Subcutaneous abdominal adipose tissue (tissue), 5 donors: ENCODE measurements around the gene FUT2.
A peak's percentile ranks its signal among the peaks of the same experiment; 100 is the strongest.

ENCODE experiments used
- H3K27ac ChIP-seq: one replicate; pipeline ENCODE4 v1.7.0; 2013; ENCODE audit warnings: low read depth, mild to moderate bottlenecking, inconsistent platforms, low read length, moderate library complexity
- H3K27me3 ChIP-seq, 5 donors: one replicate each; pipeline ENCODE4 v1.7.0; 2013; ENCODE audit warnings: low read length in 5 of 5, inconsistent platforms in 1 of 5; ENCODE audit not compliant: control insufficient read depth in 5 of 5, insufficient read depth in 4 of 5
- H3K36me3 ChIP-seq, 5 donors: one replicate each; pipeline ENCODE4 v1.7.0; 2013; ENCODE audit warnings: low read length in 5 of 5; ENCODE audit not compliant: control insufficient read depth in 5 of 5, insufficient read depth in 5 of 5
- H3K4me1 ChIP-seq, 5 donors: one replicate each; pipeline ENCODE4 v1.7.0; 2013; ENCODE audit warnings: low read length in 5 of 5, mild to moderate bottlenecking in 3 of 5, moderate library complexity in 1 of 5; ENCODE audit not compliant: control insufficient read depth in 5 of 5, insufficient read depth in 5 of 5
- H3K4me3 ChIP-seq, 5 donors: one replicate each; pipeline ENCODE4 v1.7.0; 2013; ENCODE audit warnings: low read length in 5 of 5, low read depth in 1 of 5
- H3K9ac ChIP-seq, 5 donors: one replicate each; pipeline ENCODE4 v1.7.0; 2013; ENCODE audit warnings: low read length in 5 of 5, mild to moderate bottlenecking in 4 of 5, moderate library complexity in 3 of 5
- H3K9me3 ChIP-seq, 5 donors: one replicate each; pipeline ENCODE4 v1.7.0; 2013; ENCODE audit warnings: low read length in 5 of 5; ENCODE audit not compliant: control insufficient read depth in 5 of 5
- donor health status: healthy.
- donor health status: healthy.
- donor health status: healthy.
- donor health status: healthy.
- donor health status: healthy.

FUT2 gene

DNA sequence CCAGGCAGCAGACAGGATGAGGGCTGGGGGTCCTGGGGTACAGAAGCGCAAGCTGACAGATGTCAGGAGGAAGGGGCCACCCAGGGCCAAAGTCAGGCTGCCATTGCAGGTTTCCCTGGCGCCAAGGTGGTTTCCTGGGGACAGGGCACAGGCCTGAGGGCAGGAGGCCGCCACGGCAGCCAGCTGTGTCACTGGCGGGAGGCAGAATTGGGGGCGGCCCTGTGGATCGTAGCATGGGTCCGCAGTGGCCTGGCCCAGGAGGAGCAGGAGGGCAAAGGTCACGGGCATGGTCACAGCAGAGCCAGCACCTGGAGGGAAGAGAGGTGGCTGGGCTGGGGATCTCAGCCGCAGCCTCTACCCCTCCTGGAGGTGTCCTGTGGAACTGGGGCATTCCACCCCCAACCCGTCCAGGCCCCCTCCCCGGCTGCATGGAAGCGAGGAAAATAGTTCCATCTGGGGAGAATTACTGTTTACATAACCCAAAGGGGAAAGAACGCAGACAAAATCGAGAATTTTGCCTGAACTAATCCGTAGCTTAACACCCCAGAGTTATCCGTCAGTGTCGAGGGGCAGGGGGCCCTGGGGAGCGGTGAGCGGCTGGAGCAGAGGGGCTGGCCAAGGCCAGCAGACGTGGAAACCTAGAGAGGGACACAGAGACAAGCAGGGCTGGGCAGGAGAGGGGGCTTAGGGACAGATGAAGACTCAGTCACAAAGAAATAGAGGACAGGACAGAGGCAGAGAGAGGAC, 24.9 kb upstream of the FUT2 start:
- H3K9me3 ChIP-seq, result no peaks in the 10 kb centered on the region

DNA sequence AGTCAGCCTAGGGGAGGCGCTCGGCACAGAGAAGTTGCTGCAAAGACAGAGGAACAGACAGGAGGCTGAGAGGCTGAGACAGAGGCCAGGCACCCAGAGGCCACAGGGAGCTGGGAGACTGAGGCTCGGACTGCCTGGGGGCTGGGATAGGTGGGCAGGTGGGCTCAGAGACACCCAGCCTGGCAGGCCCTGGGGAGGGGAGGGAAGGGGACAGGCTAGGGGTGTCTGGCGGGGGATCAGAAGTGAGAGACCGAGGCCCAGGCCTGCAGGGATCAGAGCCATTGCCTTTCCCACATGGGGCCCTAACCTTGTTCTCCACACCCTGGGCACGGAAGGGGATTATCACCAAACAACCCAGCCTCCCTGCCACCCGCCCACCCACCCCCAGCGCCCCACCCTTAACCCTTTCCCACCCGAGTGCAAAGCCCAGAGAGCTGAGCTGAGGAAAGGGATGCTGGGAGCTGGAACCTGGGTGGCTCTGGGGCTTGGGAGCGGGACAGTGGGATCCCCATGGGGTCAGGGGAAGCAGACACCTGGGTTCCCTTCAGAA, 24.2 kb upstream of the FUT2 start:
- Histone ChIP-seq H3K4me1 (peaks cover 1 to 10% (median 7%) of the 10 kb centered on the region in 5 donors), H3K4me3 (no peak overlapping the region), H3K36me3 (no peaks in the 10 kb centered on the region), H3K27ac (no peak overlapping the region), H3K9ac (no peak overlapping the region), H3K9me3 (no peaks in the 10 kb centered on the region), H3K27me3 (peaks cover 0 to 2% (median 0%) of the 10 kb centered on the region in 5 donors)

More for the DNA sequence above, 24.9 kb upstream of the FUT2 start:
- H3K4me1 ChIP-seq, result peaks cover 1 to 9% (median 7%) of the 10 kb centered on the region in 5 donors
- no peak overlapping the region for H3K4me3 ChIP-seq
- H3K27ac ChIP-seq, result no peak overlapping the region
- no peak overlapping the region for H3K9ac ChIP-seq
- H3K36me3 ChIP-seq, result no peaks in the 10 kb centered on the region
- H3K27me3 ChIP-seq, result peaks cover 0 to 2% (median 0%) of the 10 kb centered on the region in 5 donors

DNA sequence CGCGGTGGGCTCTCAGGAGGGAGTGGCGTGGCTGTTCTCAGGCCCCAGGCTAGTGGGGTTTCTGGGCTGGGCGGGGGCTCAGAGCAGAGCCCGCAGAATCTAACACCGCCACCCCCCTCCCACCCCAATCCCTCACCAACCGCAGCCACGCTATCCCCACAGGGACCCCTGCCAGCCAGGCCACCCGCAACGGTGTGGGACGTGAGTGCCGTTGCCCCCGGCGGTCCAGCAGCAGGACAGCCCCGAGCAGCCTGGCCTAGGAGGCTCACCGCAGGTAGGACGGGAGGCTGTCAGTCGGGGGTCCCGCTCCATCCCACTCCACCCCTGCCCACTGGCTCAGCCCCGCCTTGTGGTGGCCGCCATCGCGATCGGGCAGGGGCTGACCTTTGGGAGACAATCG, 22.8 kb upstream of the FUT2 start, which contains the start of gene NTN5:
TSS of gene NTN5 (minus strand) at position 24 of the 400 bp plus-strand sequence. CDS start 2,031 bp downstream, outside the sequence.
- H3K4me1 ChIP-seq, result peaks cover 1 to 10% (median 7%) of the 10 kb centered on the region in 5 donors
- no peak within 1 kb of the TSS for H3K4me3 ChIP-seq
- H3K27ac ChIP-seq, result no peak within 1 kb of the TSS
- H3K9me3 ChIP-seq, result no peaks in the 10 kb centered on the region
- no peak within 1 kb of the TSS for H3K9ac ChIP-seq
- H3K27me3 ChIP-seq, result peaks cover 0 to 2% (median 0%) of the 10 kb centered on the region in 5 donors
- H3K36me3 ChIP-seq, result no peaks in the 10 kb centered on the region

DNA sequence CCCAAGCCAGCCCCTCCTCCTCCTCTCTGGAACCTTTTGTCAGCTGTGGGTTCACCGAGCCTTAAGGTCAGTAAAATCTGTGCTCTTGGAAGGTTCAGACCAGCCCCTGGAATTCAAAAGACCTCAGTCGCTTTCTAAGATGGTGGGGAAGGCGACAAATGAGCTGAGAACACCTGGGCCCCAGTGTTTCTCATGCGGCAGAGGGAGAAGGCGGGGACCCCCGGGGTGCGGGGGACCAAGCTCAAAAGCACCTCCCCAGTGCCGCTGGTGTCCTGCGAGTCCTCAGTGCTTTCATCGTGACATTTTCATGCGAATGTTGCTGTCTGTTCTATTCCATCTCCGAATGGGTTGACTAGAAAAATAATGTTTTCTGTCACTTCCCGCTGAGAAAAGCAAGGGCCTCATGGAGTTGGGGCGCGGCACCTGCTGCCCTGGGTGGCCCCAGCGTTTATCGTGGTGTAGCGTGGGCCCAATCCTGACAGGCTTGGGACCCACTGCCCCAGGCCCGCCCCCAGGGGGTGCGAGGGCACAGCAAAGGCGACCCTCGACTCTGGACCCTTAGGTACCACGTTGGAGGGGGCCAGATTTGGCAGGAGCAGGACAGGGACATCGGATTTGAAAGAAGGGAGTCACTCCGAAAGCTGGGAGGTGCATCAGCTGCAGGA, 22.2 kb upstream of the FUT2 start:
- no peak overlapping the region for H3K27ac ChIP-seq
- peaks cover 1 to 10% (median 7%) of the 10 kb centered on the region in 5 donors for H3K4me1 ChIP-seq
- H3K4me3 ChIP-seq, result no peak overlapping the region
- H3K27me3 ChIP-seq, result peaks cover 0 to 2% (median 0%) of the 10 kb centered on the region in 5 donors
- no peaks in the 10 kb centered on the region for H3K9me3 ChIP-seq
- no peak overlapping the region for H3K9ac ChIP-seq
- no peaks in the 10 kb centered on the region for H3K36me3 ChIP-seq

DNA sequence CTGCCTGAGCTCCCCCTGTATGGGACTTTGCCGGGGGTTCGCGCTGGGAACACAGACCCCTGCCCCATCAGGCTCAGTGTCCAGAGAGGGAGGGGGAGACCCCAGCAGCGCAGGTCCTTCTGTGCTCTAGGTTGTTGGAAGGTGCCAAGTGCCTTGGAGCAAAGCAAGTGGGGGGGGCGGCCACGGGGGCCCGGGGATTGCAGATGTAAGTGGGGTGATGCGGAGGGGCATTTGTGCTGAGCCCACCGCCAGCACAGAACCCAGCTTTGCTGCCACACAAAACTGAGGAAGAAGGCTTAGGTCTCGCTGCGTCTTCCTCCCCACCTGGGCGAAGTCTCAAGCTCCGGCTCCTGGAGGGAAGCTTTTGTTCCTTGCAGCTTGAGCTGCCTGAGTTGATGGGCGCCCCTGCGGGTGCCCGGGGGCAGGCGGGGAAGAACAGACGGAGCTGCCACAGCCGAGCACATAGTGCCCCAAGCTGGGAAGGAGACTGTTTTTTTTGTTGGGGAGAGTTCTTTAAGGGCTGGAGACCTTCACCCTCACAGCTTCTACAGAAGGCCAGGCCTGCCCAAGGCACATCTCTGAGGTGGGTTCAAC, 21.5 kb upstream of the FUT2 start:
- Histone ChIP-seq H3K27ac (no peak overlapping the region), H3K4me1 (peaks cover 1 to 10% (median 7%) of the 10 kb centered on the region in 5 donors), H3K9ac (no peak overlapping the region), H3K9me3 (no peaks in the 10 kb centered on the region), H3K27me3 (peaks cover 0 to 2% (median 0%) of the 10 kb centered on the region in 5 donors), H3K36me3 (no peaks in the 10 kb centered on the region), H3K4me3 (no peak overlapping the region)

DNA sequence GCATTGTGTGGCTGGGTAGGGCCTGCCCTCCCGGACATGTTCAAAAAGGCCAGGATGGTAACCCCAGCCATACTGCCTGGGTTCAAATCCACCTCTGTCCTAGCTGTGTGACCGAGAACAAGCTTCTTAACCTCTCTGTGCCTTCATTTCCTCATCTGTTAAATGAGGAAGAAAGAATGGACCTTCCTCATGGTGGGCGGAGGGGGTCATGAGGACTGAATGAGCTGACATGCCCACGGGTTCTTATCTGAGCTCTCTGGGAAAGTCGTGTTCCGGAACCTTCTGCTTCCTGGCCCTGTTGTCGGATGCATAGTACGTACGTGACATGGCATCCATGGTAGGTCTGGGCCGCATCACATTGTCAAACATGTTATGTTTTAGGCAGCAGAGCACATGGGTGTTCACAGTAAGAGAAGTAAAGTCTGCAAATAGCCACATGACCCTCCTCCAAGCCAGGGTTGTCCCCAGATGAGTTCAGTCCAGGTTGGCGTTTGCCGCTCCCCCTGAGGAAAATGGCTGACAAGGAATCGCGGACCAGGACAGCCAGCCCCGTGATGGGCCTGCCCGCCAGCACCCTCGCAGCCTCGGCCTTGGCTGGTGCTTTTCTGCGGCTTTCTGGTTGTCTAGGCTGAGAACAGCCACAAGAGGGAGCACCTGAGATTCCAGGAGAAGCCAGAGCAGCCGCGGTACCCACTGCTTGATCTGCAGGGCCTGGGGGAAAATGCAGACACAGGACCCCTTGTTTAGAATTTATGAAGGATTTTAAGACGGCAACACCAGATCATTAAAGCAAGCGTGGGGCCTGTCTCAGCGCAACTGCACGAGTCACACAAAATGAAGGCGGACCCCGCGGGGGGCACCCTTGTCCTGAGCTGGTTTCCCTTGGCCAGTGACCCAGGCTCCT, 20.6 kb upstream of the FUT2 start:
- peak overlapping the region in 1 of 5 donors; percentile 32 for H3K4me3 ChIP-seq
- H3K4me1 ChIP-seq, result peaks cover 1 to 10% (median 7%) of the 10 kb centered on the region in 5 donors
- H3K9ac ChIP-seq, result no peak overlapping the region
- H3K9me3 ChIP-seq, result no peaks in the 10 kb centered on the region
- peaks cover 0 to 2% (median 0%) of the 10 kb centered on the region in 5 donors for H3K27me3 ChIP-seq
- no peak overlapping the region for H3K27ac ChIP-seq
- no peaks in the 10 kb centered on the region for H3K36me3 ChIP-seq

DNA sequence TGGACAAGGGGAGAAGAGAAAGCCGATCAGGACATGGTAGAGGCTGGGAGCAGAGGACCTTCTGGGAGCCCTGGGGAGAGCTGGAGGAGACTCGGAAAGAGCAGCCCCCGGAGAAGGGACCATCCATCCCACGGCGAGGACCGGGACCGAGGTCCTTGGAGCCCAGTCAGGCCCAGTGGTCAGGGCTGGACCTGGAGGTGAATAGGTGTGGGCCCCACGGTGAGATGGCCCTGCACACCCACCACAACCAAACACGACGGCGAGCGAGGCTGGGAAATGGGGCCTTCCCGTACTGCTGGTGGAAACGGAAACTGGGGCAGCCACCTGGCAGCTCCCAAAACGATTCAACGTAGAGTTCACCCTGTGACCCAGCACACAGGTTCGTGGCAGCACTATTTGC, 19.3 kb upstream of the FUT2 start:
- Histone ChIP-seq H3K36me3 (no peaks in the 10 kb centered on the region), H3K4me3 (no peak overlapping the region), H3K27me3 (peaks cover 0 to 2% (median 0%) of the 10 kb centered on the region in 5 donors), H3K27ac (no peak overlapping the region), H3K4me1 (peaks cover 1 to 10% (median 7%) of the 10 kb centered on the region in 5 donors), H3K9ac (peak overlapping the region in 1 of 5 donors; percentile 23), H3K9me3 (no peaks in the 10 kb centered on the region)

DNA sequence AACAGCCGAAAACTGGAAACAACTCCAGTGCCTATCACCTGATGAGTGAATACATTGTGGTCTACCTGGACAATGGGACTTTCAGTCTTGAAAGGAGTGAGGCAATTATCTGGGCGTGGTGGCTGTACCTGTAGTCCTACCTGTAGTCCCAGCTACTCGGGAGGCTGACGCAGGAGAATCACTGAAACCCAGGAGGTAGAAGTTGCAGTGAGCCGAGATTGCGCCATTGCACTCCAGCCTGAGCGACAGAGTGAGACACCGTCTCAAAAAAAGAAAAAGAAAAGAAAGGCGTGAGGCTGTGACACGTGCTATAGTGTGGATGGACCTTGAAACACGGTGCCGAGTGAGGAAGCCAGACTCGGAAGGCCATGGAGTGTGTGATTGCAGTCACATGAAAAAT, 18.9 kb upstream of the FUT2 start:
- Histone ChIP-seq H3K9ac (no peak overlapping the region), H3K27ac (no peak overlapping the region), H3K4me3 (no peak overlapping the region)

DNA sequence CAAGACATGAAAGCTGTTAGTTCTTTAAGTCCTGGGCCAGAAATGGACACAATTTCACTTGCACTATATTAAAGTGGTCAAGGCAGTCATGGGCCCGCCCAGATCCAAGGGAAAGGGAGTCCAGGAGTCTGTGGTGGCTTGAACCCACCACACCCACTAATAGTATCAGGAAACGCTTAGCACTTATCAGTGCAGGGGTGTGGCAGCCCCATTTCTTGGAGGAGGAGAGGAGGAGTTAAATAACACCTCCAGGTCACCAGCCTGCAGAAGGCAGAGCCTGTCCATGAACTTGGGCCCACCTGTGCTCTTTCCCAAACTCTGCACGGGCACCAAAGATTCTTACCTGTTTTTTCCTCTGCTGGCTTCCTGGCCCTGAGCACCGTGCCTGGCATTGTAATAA, 17.6 kb upstream of the FUT2 start:
- no peaks in the 10 kb centered on the region for H3K27me3 ChIP-seq
- no peaks in the 10 kb centered on the region for H3K36me3 ChIP-seq
- H3K4me1 ChIP-seq, result peaks cover 1 to 10% (median 7%) of the 10 kb centered on the region in 5 donors
- no peak overlapping the region for H3K4me3 ChIP-seq
- H3K9me3 ChIP-seq, result no peaks in the 10 kb centered on the region
- H3K9ac ChIP-seq, result no peak overlapping the region
- H3K27ac ChIP-seq, result no peak overlapping the region

More for the DNA sequence above, 18.9 kb upstream of the FUT2 start:
- H3K27me3 ChIP-seq, result peaks cover 0 to 2% (median 0%) of the 10 kb centered on the region in 5 donors
- H3K4me1 ChIP-seq, result peaks cover 1 to 10% (median 7%) of the 10 kb centered on the region in 5 donors
- H3K36me3 ChIP-seq, result no peaks in the 10 kb centered on the region
- H3K9me3 ChIP-seq, result no peaks in the 10 kb centered on the region
